NB4 (cell line): ENCODE results near the gene SCAMP4.

Experiments
- DNase-seq: peaks from one replicate; pipeline ENCODE4 v3.0.0; 2010; ENCODE audit warnings: low read depth
- H3K4me3 ChIP-seq: one replicate; pipeline ENCODE4 v1.5.1; 2011; ENCODE audit warnings: mild to moderate bottlenecking, low read depth, low read length, moderate library complexity
- CTCF ChIP-seq: IDR thresholded peaks from one replicate; pipeline ENCODE4 v1.5.1; 2012; ENCODE audit warnings: low read depth, low read length
- MYC ChIP-seq: IDR thresholded peaks from 2 replicates; pipeline ENCODE4 v1.6.1; 2011; ENCODE audit warnings: low read depth, low read length
- POLR2A ChIP-seq: IDR thresholded peaks from 2 replicates; pipeline ENCODE4 v1.6.1; 2011; ENCODE audit warnings: mild to moderate bottlenecking; ENCODE audit not compliant: insufficient read length; ENCODE audit errors: extremely low read depth
- TF ChIP-seq, protein P1 (sequence below): IDR thresholded peaks from 2 replicates; pipeline ENCODE4 v1.6.1; 2011; ENCODE audit warnings: low read depth, low read length

SCAMP4 gene

DNA sequence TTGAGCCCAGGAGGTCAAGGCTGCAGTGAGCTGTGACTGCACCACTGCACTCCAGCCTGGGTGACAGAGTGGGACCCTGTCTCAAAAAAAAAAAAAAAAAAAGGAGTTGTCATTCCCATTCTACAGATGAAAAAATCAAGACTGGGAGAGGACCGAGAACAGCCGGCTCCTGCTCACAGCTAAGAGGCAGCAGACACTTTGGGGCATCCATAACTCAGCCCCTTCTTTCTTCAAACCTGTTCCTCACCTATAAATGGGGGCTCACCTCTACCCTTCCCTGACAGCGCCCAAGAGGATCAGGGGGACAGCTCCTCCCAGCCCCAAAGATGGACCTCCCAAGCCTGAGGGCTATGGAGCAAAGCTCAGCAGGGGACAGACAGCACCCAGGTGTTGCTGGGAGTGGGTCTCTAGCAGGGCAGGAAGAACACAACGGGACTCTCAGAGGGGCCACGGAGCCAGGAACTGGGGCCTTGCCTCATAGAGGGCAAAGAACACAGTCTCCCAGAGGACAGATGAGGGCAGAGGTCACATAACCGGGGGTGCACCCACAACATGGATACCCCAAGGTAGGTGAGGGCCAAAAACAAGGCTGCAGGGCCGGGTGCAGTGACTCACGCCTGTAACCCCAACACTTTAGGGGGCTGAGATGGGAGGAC is 38.4 kb upstream of the SCAMP4 start:
- DNase-seq = no peak
- no peak for TF ChIP-seq POLR2A
- no peak for TF ChIP-seq MYC
- TF ChIP-seq, protein P1, sequence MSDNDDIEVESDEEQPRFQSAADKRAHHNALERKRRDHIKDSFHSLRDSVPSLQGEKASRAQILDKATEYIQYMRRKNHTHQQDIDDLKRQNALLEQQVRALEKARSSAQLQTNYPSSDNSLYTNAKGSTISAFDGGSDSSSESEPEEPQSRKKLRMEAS = no peak
- no peak for TF ChIP-seq CTCF
- H3K4me3 ChIP-seq = no peak overlapping the region

- no peak for TF ChIP-seq CTCF
- DNase-seq = no peak
- no peak overlapping the region for H3K4me3 ChIP-seq
Observed at GRCh38 chr19:1867349-1867724, 37.9 kb upstream of the SCAMP4 start.

- TF ChIP-seq MYC (no peak), CTCF (no peak), POLR2A (no peak)
- TF ChIP-seq, protein P1 = no peak
- no peak for DNase-seq
- H3K4me3 ChIP-seq = no peak overlapping the region
Observed at GRCh38 chr19:1868971-1869370, 36.2 kb upstream of the SCAMP4 start.

GRCh38 chr19:1871140-1871597 is 34.0 kb upstream of the SCAMP4 start:
- no peak for DNase-seq

DNA sequence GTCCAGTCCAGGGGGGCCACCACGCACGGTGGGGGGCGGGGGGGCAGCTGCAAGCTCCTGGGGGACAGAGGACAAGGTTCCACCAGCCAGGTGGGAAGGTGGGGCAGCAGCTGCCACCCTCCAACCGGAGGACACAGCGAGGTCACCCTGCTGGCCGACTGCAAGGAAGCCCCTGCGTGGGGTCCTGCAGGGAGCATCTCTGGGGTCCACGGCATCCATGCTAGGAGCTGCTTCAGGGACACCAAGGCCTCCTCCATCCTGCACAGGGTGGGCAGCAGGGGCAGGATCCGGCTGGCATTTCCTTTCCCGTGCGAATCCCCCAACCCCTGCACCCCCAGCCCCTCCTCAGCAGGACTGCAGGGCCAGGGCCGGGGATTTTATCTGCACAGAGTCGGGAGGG is 33.6 kb upstream of the SCAMP4 start:
- DNase-seq = no peak
- TF ChIP-seq MYC (no peak), POLR2A (no peak), CTCF (no peak)
- TF ChIP-seq, protein P1 = no peak
- no peak overlapping the region for H3K4me3 ChIP-seq

More at GRCh38 chr19:1871140-1871597, 34.0 kb upstream of the SCAMP4 start:
- no peak overlapping the region for H3K4me3 ChIP-seq
- TF ChIP-seq CTCF (no peak), MYC (no peak), POLR2A (no peak)
- TF ChIP-seq, protein P1 = no peak
